Measurements from ENCODE around the gene YWHAG. TPM values are rescaled to one million over a fixed set of nuclear protein-coding genes. Genes with fewer than 3 reads are reported as not detected.

Gene YWHAG
- total and polyA plus RNA-seq, 2 of the 13 experiments (the other 11 are each of a cell fraction or from before 2014, with no cell fraction given) = 36.9 to 67.5 TPM

DNA sequence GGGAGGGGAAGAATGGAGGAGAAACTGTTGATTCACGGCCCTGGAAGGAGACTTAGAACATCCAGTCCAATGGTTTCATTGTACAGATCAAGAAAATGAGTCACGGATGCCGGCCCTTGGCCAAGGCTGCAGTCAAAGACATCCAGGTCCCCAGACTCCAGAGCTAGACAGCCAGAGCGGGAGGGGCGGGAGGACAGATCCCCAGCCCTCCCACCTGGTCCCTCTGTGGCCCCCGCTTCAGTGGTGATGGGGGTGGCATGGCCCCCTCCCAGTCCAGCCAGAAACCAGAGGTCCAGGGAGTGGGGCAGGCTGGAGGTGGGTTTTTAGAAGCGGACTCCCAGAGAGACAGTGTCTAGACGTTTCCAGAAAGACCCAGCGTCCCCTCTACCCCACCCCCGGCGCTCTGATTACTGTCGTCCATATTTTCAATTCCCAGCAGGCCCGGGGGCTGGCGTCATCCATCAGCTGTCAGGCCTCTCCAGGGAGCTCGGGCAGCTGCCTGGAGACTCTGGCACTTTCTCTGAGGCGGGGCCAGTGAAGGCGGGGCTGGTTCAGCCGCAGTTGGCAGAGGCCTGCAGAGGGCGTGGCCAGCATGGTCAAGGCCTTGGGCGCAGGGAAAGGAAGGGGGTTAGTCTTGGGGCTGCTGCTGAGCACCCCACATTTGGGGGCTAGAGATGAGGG is 64.3 kb downstream of the YWHAG start (continued):
- TF ChIP-seq, protein P1, sequence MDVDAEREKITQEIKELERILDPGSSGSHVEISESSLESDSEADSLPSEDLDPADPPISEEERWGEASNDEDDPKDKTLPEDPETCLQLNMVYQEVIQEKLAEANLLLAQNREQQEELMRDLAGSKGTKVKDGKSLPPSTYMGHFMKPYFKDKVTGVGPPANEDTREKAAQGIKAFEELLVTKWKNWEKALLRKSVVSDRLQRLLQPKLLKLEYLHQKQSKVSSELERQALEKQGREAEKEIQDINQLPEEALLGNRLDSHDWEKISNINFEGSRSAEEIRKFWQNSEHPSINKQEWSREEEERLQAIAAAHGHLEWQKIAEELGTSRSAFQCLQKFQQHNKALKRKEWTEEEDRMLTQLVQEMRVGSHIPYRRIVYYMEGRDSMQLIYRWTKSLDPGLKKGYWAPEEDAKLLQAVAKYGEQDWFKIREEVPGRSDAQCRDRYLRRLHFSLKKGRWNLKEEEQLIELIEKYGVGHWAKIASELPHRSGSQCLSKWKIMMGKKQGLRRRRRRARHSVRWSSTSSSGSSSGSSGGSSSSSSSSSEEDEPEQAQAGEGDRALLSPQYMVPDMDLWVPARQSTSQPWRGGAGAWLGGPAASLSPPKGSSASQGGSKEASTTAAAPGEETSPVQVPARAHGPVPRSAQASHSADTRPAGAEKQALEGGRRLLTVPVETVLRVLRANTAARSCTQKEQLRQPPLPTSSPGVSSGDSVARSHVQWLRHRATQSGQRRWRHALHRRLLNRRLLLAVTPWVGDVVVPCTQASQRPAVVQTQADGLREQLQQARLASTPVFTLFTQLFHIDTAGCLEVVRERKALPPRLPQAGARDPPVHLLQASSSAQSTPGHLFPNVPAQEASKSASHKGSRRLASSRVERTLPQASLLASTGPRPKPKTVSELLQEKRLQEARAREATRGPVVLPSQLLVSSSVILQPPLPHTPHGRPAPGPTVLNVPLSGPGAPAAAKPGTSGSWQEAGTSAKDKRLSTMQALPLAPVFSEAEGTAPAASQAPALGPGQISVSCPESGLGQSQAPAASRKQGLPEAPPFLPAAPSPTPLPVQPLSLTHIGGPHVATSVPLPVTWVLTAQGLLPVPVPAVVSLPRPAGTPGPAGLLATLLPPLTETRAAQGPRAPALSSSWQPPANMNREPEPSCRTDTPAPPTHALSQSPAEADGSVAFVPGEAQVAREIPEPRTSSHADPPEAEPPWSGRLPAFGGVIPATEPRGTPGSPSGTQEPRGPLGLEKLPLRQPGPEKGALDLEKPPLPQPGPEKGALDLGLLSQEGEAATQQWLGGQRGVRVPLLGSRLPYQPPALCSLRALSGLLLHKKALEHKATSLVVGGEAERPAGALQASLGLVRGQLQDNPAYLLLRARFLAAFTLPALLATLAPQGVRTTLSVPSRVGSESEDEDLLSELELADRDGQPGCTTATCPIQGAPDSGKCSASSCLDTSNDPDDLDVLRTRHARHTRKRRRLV (CRISPR knock-in tag; IDR thresholded peaks at IDR 0.05) = no peak
- TF ChIP-seq ZNF75D (CRISPR knock-in tag; IDR thresholded peaks at IDR 0.05; ENCODE audit: borderline replicate concordance) = 0 out of 2 replicates have a peak, but pooled peaks have one; percentile 47
- peak; percentile 38; the same call in 1 of the 2 replicates for TF ChIP-seq GATAD2A (CRISPR knock-in tag; IDR thresholded peaks at IDR 0.05)
- peak; percentile 83; the same call in 1 of the 2 replicates for TF ChIP-seq HNRNPL (IDR thresholded peaks at IDR 0.05; ENCODE audit: low read depth, low read length)
- TF ChIP-seq ZNF546 (CRISPR knock-in tag; conservative IDR thresholded peaks at IDR 0.05) = no peak
- TF ChIP-seq, protein P2, sequence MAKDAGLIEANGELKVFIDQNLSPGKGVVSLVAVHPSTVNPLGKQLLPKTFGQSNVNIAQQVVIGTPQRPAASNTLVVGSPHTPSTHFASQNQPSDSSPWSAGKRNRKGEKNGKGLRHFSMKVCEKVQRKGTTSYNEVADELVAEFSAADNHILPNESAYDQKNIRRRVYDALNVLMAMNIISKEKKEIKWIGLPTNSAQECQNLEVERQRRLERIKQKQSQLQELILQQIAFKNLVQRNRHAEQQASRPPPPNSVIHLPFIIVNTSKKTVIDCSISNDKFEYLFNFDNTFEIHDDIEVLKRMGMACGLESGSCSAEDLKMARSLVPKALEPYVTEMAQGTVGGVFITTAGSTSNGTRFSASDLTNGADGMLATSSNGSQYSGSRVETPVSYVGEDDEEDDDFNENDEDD (CRISPR knock-in tag; IDR thresholded peaks at IDR 0.05; ENCODE audit: borderline replicate concordance) = peak; percentile 29; the same call in 1 of the 2 replicates
- TF ChIP-seq, protein P3, sequence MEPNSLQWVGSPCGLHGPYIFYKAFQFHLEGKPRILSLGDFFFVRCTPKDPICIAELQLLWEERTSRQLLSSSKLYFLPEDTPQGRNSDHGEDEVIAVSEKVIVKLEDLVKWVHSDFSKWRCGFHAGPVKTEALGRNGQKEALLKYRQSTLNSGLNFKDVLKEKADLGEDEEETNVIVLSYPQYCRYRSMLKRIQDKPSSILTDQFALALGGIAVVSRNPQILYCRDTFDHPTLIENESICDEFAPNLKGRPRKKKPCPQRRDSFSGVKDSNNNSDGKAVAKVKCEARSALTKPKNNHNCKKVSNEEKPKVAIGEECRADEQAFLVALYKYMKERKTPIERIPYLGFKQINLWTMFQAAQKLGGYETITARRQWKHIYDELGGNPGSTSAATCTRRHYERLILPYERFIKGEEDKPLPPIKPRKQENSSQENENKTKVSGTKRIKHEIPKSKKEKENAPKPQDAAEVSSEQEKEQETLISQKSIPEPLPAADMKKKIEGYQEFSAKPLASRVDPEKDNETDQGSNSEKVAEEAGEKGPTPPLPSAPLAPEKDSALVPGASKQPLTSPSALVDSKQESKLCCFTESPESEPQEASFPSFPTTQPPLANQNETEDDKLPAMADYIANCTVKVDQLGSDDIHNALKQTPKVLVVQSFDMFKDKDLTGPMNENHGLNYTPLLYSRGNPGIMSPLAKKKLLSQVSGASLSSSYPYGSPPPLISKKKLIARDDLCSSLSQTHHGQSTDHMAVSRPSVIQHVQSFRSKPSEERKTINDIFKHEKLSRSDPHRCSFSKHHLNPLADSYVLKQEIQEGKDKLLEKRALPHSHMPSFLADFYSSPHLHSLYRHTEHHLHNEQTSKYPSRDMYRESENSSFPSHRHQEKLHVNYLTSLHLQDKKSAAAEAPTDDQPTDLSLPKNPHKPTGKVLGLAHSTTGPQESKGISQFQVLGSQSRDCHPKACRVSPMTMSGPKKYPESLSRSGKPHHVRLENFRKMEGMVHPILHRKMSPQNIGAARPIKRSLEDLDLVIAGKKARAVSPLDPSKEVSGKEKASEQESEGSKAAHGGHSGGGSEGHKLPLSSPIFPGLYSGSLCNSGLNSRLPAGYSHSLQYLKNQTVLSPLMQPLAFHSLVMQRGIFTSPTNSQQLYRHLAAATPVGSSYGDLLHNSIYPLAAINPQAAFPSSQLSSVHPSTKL (CRISPR knock-in tag; IDR thresholded peaks at IDR 0.05) = peak; percentile 22; the same call in 1 of the 2 replicates
- no peak for TF ChIP-seq ZBTB8A (CRISPR knock-in tag; IDR thresholded peaks at IDR 0.05; ENCODE audit: borderline replicate concordance, low read depth)
- TF ChIP-seq ZNF776 (CRISPR knock-in tag; IDR thresholded peaks at IDR 0.05) = no peak
- TF ChIP-seq, protein P4, sequence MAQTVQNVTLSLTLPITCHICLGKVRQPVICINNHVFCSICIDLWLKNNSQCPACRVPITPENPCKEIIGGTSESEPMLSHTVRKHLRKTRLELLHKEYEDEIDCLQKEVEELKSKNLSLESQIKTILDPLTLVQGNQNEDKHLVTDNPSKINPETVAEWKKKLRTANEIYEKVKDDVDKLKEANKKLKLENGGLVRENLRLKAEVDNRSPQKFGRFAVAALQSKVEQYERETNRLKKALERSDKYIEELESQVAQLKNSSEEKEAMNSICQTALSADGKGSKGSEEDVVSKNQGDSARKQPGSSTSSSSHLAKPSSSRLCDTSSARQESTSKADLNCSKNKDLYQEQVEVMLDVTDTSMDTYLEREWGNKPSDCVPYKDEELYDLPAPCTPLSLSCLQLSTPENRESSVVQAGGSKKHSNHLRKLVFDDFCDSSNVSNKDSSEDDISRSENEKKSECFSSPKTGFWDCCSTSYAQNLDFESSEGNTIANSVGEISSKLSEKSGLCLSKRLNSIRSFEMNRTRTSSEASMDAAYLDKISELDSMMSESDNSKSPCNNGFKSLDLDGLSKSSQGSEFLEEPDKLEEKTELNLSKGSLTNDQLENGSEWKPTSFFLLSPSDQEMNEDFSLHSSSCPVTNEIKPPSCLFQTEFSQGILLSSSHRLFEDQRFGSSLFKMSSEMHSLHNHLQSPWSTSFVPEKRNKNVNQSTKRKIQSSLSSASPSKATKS (CRISPR knock-in tag; IDR thresholded peaks at IDR 0.05) = no peak
- TF ChIP-seq, protein P5, sequence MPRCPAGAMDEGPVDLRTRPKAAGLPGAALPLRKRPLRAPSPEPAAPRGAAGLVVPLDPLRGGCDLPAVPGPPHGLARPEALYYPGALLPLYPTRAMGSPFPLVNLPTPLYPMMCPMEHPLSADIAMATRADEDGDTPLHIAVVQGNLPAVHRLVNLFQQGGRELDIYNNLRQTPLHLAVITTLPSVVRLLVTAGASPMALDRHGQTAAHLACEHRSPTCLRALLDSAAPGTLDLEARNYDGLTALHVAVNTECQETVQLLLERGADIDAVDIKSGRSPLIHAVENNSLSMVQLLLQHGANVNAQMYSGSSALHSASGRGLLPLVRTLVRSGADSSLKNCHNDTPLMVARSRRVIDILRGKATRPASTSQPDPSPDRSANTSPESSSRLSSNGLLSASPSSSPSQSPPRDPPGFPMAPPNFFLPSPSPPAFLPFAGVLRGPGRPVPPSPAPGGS (CRISPR knock-in tag; IDR thresholded peaks at IDR 0.05) = no peak
- no peak for TF ChIP-seq ZNF24 (IDR thresholded peaks at IDR 0.05)
